ENCODE results near the gene CLPX. TPM values are rescaled to one million over a fixed set of nuclear protein-coding genes. Genes with fewer than 3 reads are reported as not detected.
"Not testable (repeated sequence)": the region's sequence is repeated elsewhere in the genome, so short reads cannot be mapped to it uniquely, and the experiment has no call there.

CLPX gene
- polyA plus RNA-seq, 4 donors, result 56.7 to 75.9 (median 70.6) TPM

- DNase-seq (ENCODE audit: low read depth in 4 of 4, low spot score in 3 of 4), result no peak
These were observed 79.0 kb downstream of the CLPX start for GRCh38 chr15:65106011-65106590.

- no peak for DNase-seq (ENCODE audit: low read depth in 4 of 4, low spot score in 3 of 4)
These were observed 80.1 kb downstream of the CLPX start for GRCh38 chr15:65105038-65105437.

GRCh38 chr15:65102912-65103311 is 82.2 kb downstream of the CLPX start:
- no peak for DNase-seq (ENCODE audit: low read depth in 4 of 4, low spot score in 3 of 4)

- no peak for DNase-seq (ENCODE audit: low read depth in 4 of 4, low spot score in 3 of 4)
These were observed 83.0 kb downstream of the CLPX start for GRCh38 chr15:65101891-65102708.

GRCh38 chr15:65101411-65101890 is 83.7 kb downstream of the CLPX start:
- peak; percentile 74 to 80 (median 78) for DNase-seq (ENCODE audit: low read depth in 4 of 4, low spot score in 3 of 4)

- no peak for DNase-seq (ENCODE audit: low read depth in 4 of 4, low spot score in 3 of 4)
These were observed 84.7 kb downstream of the CLPX start for GRCh38 chr15:65100442-65100841.

GRCh38 chr15:65099801-65100200 is 85.3 kb downstream of the CLPX start:
- not testable (repeated sequence) for DNase-seq (ENCODE audit: low read depth in 4 of 4, low spot score in 3 of 4)

- DNase-seq (ENCODE audit: low read depth in 4 of 4, low spot score in 3 of 4), result no peak
These were observed 85.8 kb downstream of the CLPX start for GRCh38 chr15:65099336-65099735.

Other genes with a start within 250 kb of the CLPX start
- gene SPG21, start 195.4 kb downstream of the CLPX start, polyA plus RNA-seq (ENCODE audit: insufficient read length in 4 of 4), result 100 to 1,000 TPM; 106 to 125 (median 115) TPM
- 10 to 100 TPM; 14.9 to 16.4 (median 15.7) TPM for gene MTFMT, start 155.7 kb downstream of the CLPX start, polyA plus RNA-seq (ENCODE audit: insufficient read length in 4 of 4)
- 10 to 100 TPM; 10.8 to 11.7 (median 10.9) TPM for gene SLC51B, start 140.0 kb downstream of the CLPX start, polyA plus RNA-seq (ENCODE audit: insufficient read length in 4 of 4)
- gene RASL12, start 117.4 kb downstream of the CLPX start, polyA plus RNA-seq (ENCODE audit: insufficient read length in 4 of 4), result 1 to 10 TPM; 5.9 to 8.6 (median 7.0) TPM
- under 1 TPM; 0.06 to 0.11 (median 0.09) TPM for gene KBTBD13, start 108.6 kb downstream of the CLPX start, polyA plus RNA-seq (ENCODE audit: insufficient read length in 4 of 4)
- 1 to 10 TPM; 3.0 to 5.7 (median 3.6) TPM for gene UBAP1L, start 70.1 kb downstream of the CLPX start, polyA plus RNA-seq (ENCODE audit: insufficient read length in 4 of 4)
- 10 to 100 TPM; 27.5 to 32.9 (median 31.5) TPM for gene PDCD7, start 51.5 kb downstream of the CLPX start, polyA plus RNA-seq (ENCODE audit: insufficient read length in 4 of 4)
- gene CILP, start 26.1 kb upstream of the CLPX start, polyA plus RNA-seq (ENCODE audit: insufficient read length in 4 of 4), result 1 to 10 TPM; 3.1 to 4.3 (median 3.8) TPM
- 10 to 100 TPM; 17.2 to 19.8 (median 17.6) TPM for gene PARP16, start 101.5 kb upstream of the CLPX start, polyA plus RNA-seq (ENCODE audit: insufficient read length in 4 of 4)
- not detected for gene RNU5A-1, start 110.7 kb upstream of the CLPX start, polyA plus RNA-seq (ENCODE audit: insufficient read length in 4 of 4)
- not detected for gene RNU5B-1, start 119.3 kb upstream of the CLPX start, polyA plus RNA-seq (ENCODE audit: insufficient read length in 4 of 4)
- gene IGDCC3, start 192.7 kb upstream of the CLPX start, polyA plus RNA-seq (ENCODE audit: insufficient read length in 4 of 4), result 1 to 10 TPM; 8.0 to 8.6 (median 8.4) TPM
- 10 to 100 TPM; 12.2 to 14.4 (median 13.9) TPM for gene IGDCC4, start 237.6 kb upstream of the CLPX start, polyA plus RNA-seq (ENCODE audit: insufficient read length in 4 of 4)

Data from right renal pelvis (tissue), 4 donors.